ENCODE data around the gene MZB1. TPM values are rescaled to one million over a fixed set of nuclear protein-coding genes. Genes with fewer than 3 reads are reported as not detected.

Gene MZB1
- polyA plus RNA-seq, 1 of the 3 experiments (the other 2 are of a cell fraction), result not detected

GRCh38 chr5:139386050-139386438, 3.7 kb downstream of the MZB1 start:
- Histone ChIP-seq H3K9me2 (no peaks in the 10 kb centered on the region), H3K9ac (no peak overlapping the region), H3K4me1 (ENCODE audit: control insufficient read depth in 1 of 2, insufficient read depth in 2 of 2, low read depth in 1 of 2, low read length in 1 of 2) (peaks cover 0 to 23% of the 10 kb centered on the region in 2 experiments; a peak in 1 of 4 replicates), H3K79me2 (ENCODE audit: insufficient read depth) (no peaks in the 10 kb centered on the region), H3K4me3 (ENCODE audit: low read depth in 2 of 2, low read length in 1 of 2) (no peak overlapping the region), H3K9me3 (no peaks in the 10 kb centered on the region), H2AFZ (ENCODE audit: low read depth) (no peak overlapping the region), H3K27ac (ENCODE audit: low read depth in 2 of 2, low read length in 1 of 2) (no peak overlapping the region), H3K36me3 (replicated peaks in 1 of 2; ENCODE audit: control insufficient read depth in 1 of 2, insufficient read depth in 2 of 2, low read length in 1 of 2) (no peaks in the 10 kb centered on the region), H4K20me1 (ENCODE audit: insufficient read depth) (no peaks in the 10 kb centered on the region), H3K4me2 (no peak overlapping the region), H3F3A (replicated peaks; ENCODE audit: insufficient read depth) (no peaks in the 10 kb centered on the region), H3K27me3 (ENCODE audit: insufficient read depth) (no peaks in the 10 kb centered on the region)
- POLR2A ChIA-PET, result no interaction called here
- 87% methylated on average over 5 of the region's 5 CpGs for WGBS (ENCODE audit: low lambda C conversion rate)
- TF ChIP-seq TCF12 (IDR thresholded peaks at IDR 0.05) (no peak), MEF2A (IDR thresholded peaks at IDR 0.05; ENCODE audit: borderline replicate concordance, low read depth) (no peak), TEAD4 (IDR thresholded peaks at IDR 0.05; ENCODE audit: borderline replicate concordance, insufficient read depth) (no peak), EZH2phosphoT487 (IDR thresholded peaks at IDR 0.05; ENCODE audit: borderline replicate concordance, low read depth) (no peak), CHD2 (IDR thresholded peaks at IDR 0.05; ENCODE audit: low read length, partially characterized antibody) (no peak), EP300 (IDR thresholded peaks at IDR 0.05; ENCODE audit: borderline replicate concordance in 1 of 2, low read depth in 1 of 2, low read length in 1 of 2) (no peak), SMC3 (IDR thresholded peaks at IDR 0.05; ENCODE audit: low read depth, low read length) (no peak), TAF1 (IDR thresholded peaks at IDR 0.05; ENCODE audit: borderline replicate concordance, low read depth, low read length) (no peak), RFX5 (IDR thresholded peaks at IDR 0.05; ENCODE audit: low read length) (no peak)
- DNase-seq, result no peak
- CTCF ChIA-PET, result interaction anchor here (0.9 kb wide), 1 partner anchor 8 kb away, joined by 4 read pairs; no protein-coding TSS in a partner anchor

GRCh38 chr5:139385061-139386049, 4.4 kb downstream of the MZB1 start:
- CTCF ChIA-PET, result interaction anchor here (0.9 kb wide), 1 partner anchor 9 kb away, joined by 4 read pairs; no protein-coding TSS in a partner anchor
- Histone ChIP-seq H2AFZ (ENCODE audit: low read depth) (0 out of 2 replicates have a peak overlapping the region, but pooled peaks have one; percentile 11), H3K27me3 (ENCODE audit: insufficient read depth) (no peaks in the 10 kb centered on the region), H3K9ac (no peak overlapping the region), H3K27ac (ENCODE audit: low read depth in 2 of 2, low read length in 1 of 2) (no peak overlapping the region), H3K4me3 (ENCODE audit: low read depth in 2 of 2, low read length in 1 of 2) (no peak overlapping the region), H3K4me1 (ENCODE audit: control insufficient read depth in 1 of 2, insufficient read depth in 2 of 2, low read depth in 1 of 2, low read length in 1 of 2) (peaks cover 0 to 23% of the 10 kb centered on the region in 2 experiments; a peak in 1 of 4 replicates), H3K79me2 (ENCODE audit: insufficient read depth) (no peaks in the 10 kb centered on the region), H4K20me1 (ENCODE audit: insufficient read depth) (no peaks in the 10 kb centered on the region), H3K4me2 (no peak overlapping the region), H3K9me3 (no peaks in the 10 kb centered on the region), H3K36me3 (replicated peaks in 1 of 2; ENCODE audit: control insufficient read depth in 1 of 2, insufficient read depth in 2 of 2, low read length in 1 of 2) (no peaks in the 10 kb centered on the region), H3K9me2 (no peaks in the 10 kb centered on the region), H3F3A (replicated peaks; ENCODE audit: insufficient read depth) (no peaks in the 10 kb centered on the region)
- 73% methylated on average over 8 of the region's 8 CpGs for WGBS (ENCODE audit: low lambda C conversion rate)
- POLR2A ChIA-PET, result no interaction called here
- no peak for DNase-seq
- TF ChIP-seq JUND (IDR thresholded peaks at IDR 0.05) (no peak), FOSL2 (IDR thresholded peaks at IDR 0.05; ENCODE audit: borderline replicate concordance, low read depth) (no peak), USF2 (IDR thresholded peaks at IDR 0.05; ENCODE audit: borderline replicate concordance, low read depth, low read length) (no peak), PBX3 (IDR thresholded peaks at IDR 0.05) (no peak), ZBTB33 (IDR thresholded peaks at IDR 0.05; ENCODE audit: borderline replicate concordance, low read depth) (no peak), EP300 (IDR thresholded peaks at IDR 0.05; ENCODE audit: borderline replicate concordance in 1 of 2, low read depth in 1 of 2, low read length in 1 of 2) (no peak), CHD2 (IDR thresholded peaks at IDR 0.05; ENCODE audit: low read length, partially characterized antibody) (no peak), MEF2A (IDR thresholded peaks at IDR 0.05; ENCODE audit: borderline replicate concordance, low read depth) (no peak)
- TF ChIP-seq, protein P1, sequence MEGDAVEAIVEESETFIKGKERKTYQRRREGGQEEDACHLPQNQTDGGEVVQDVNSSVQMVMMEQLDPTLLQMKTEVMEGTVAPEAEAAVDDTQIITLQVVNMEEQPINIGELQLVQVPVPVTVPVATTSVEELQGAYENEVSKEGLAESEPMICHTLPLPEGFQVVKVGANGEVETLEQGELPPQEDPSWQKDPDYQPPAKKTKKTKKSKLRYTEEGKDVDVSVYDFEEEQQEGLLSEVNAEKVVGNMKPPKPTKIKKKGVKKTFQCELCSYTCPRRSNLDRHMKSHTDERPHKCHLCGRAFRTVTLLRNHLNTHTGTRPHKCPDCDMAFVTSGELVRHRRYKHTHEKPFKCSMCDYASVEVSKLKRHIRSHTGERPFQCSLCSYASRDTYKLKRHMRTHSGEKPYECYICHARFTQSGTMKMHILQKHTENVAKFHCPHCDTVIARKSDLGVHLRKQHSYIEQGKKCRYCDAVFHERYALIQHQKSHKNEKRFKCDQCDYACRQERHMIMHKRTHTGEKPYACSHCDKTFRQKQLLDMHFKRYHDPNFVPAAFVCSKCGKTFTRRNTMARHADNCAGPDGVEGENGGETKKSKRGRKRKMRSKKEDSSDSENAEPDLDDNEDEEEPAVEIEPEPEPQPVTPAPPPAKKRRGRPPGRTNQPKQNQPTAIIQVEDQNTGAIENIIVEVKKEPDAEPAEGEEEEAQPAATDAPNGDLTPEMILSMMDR (IDR thresholded peaks at IDR 0.05), result no peak

All from SK-N-SH (cell line).